HG02885 (cell line): Measurements from ENCODE around the gene UBE2I.
A peak's percentile ranks its signal among the peaks of the same experiment; 100 is the strongest.
"Not testable (repeated sequence)": the region's sequence is repeated elsewhere in the genome, so short reads cannot be mapped to it uniquely, and the experiment has no call there.

Source experiments
- ATAC-seq: cut with Tn5 transposase; IDR thresholded peaks from one replicate; pipeline ENCODE4 v1.9.1; 2021; ENCODE audit warnings: mild to moderate bottlenecking; ENCODE audit not compliant: unreplicated experiment, poor library complexity

The UBE2I gene

GRCh38 chr16:1290860-1291575, 18.4 kb upstream of the UBE2I start:
- no peak for ATAC-seq

- no peak for ATAC-seq
Measured at GRCh38 chr16:1291576-1291974, 17.9 kb upstream of the UBE2I start.

- not testable (repeated sequence) for ATAC-seq
Measured at GRCh38 chr16:1292208-1292607, 17.2 kb upstream of the UBE2I start.

GRCh38 chr16:1292808-1293207, 16.6 kb upstream of the UBE2I start:
- ATAC-seq, result not testable (repeated sequence)

- ATAC-seq, result no peak
Measured at GRCh38 chr16:1293921-1294656, 15.3 kb upstream of the UBE2I start.

GRCh38 chr16:1295465-1295864, 14.0 kb upstream of the UBE2I start:
- ATAC-seq, result no peak

GRCh38 chr16:1296688-1297017, 12.8 kb upstream of the UBE2I start:
- ATAC-seq, result not testable (repeated sequence)

- ATAC-seq, result no peak
Measured at GRCh38 chr16:1297018-1297696, 12.3 kb upstream of the UBE2I start.

GRCh38 chr16:1298406-1298805, 11.0 kb upstream of the UBE2I start:
- ATAC-seq, result no peak

- ATAC-seq, result no peak
Measured at GRCh38 chr16:1299012-1299867, 10.2 kb upstream of the UBE2I start.

GRCh38 chr16:1299868-1300203, 9.6 kb upstream of the UBE2I start:
- no peak for ATAC-seq

GRCh38 chr16:1300664-1301476, 8.6 kb upstream of the UBE2I start:
- ATAC-seq, result no peak

GRCh38 chr16:1301562-1301961, 7.9 kb upstream of the UBE2I start:
- no peak for ATAC-seq

- no peak for ATAC-seq
Measured at GRCh38 chr16:1305823-1306222, 3.6 kb upstream of the UBE2I start.

GRCh38 chr16:1306334-1306733, 3.1 kb upstream of the UBE2I start:
- ATAC-seq, result no peak

GRCh38 chr16:1308036-1308976, 1.1 kb upstream of the UBE2I start:
- peak; percentile 28 for ATAC-seq

- ATAC-seq, result peak; percentile 14
Measured at GRCh38 chr16:1309888-1310831, 724 bp downstream of the UBE2I start.

GRCh38 chr16:1310832-1311200, 1.4 kb downstream of the UBE2I start:
- no peak for ATAC-seq
